Measurements from ENCODE around the gene TMEM39A.

Gene TMEM39A

GRCh38 chr3:119395923-119396358, 67.5 kb downstream of the TMEM39A start:
- no peak for DNase-seq

- DNase-seq, result no peak
Observed at GRCh38 chr3:119388577-119388976, 74.8 kb downstream of the TMEM39A start.

DNA sequence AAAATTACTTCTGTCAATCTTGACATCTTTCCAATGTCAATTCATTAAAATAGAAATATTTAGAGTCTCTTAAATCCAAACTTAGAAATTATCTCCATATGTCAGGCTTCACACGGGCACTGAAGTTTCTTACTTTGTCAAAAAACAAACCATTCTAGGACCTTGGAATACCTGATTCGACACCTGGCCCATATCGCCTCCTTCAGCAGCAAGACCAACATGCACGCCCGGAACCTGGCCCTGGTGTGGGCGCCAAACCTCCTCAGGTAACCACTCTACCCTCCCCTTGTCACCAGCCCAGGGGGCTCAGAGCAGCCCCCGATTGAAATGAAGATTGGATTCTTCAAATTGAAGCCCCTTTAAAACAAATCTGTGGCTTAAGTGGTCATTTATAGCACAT, 81.3 kb downstream of the TMEM39A start:
- DNase-seq, result no peak

DNA sequence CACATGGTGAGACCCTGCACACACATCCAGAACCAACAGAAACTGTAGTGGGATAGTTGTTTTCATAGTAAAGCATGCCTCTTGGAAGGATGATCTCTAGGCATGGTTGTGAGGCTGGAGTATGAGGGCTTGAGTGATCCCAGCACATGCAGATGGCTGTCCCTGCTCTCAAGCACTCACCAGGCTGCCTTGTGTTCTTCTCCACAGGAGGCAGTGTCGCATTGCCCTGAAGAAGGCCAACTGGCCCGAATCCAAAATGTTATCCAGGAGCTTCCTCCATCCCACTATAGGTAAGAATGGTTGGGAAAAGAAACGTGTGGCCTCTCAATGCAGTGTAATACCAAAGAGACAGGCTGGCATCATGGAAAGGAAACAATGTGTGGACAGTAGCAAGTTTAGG, 82.7 kb downstream of the TMEM39A start:
- DNase-seq, result no peak

Measured in inflammatory macrophage (primary cell).